22Rv1 (cell line): ENCODE data around the gene SPDYE16.
"Not testable (repeated sequence)": the region's sequence is repeated elsewhere in the genome, so short reads cannot be mapped to it uniquely, and the experiment has no call there.

ENCODE experiments used
- H3K27ac ChIP-seq: fragments of 450-650 bp; 2 replicates; pipeline ENCODE4 v1.5.1; 2017
- CTCF ChIP-seq: fragments of 450-650 bp; IDR thresholded peaks from 2 replicates; pipeline ENCODE4 v1.5.1; 2017; ENCODE audit warnings: mild to moderate bottlenecking
- ZFX ChIP-seq: fragments of 450-650 bp; IDR thresholded peaks from 2 replicates; pipeline ENCODE4 v1.6.1; 2017; ENCODE audit warnings: antibody characterized with exemption, borderline replicate concordance

Gene SPDYE16

GRCh38 chr7:76509931-76510877 lies 32.9 kb downstream of the SPDYE16 start, which contains the start of gene UPK3B:
UPK3B (plus strand) TSS chr7:76510552; CDS start chr7:76510653, 101 bp downstream.
- TF ChIP-seq CTCF = no peak
- TF ChIP-seq ZFX = no peak
- H3K27ac ChIP-seq = no peak within 1 kb of the TSS

GRCh38 chr7:76507723-76508406 lies 35.2 kb downstream of the SPDYE16 start:
- H3K27ac ChIP-seq = no peak overlapping the region
- no peak for TF ChIP-seq CTCF
- no peak for TF ChIP-seq ZFX

GRCh38 chr7:76506643-76507042 lies 36.5 kb downstream of the SPDYE16 start:
- H3K27ac ChIP-seq = not testable (repeated sequence)

GRCh38 chr7:76506081-76506440 lies 37.0 kb downstream of the SPDYE16 start:
- no peak for TF ChIP-seq CTCF
- TF ChIP-seq ZFX = no peak

GRCh38 chr7:76505168-76506080 lies 37.7 kb downstream of the SPDYE16 start:
- TF ChIP-seq CTCF (no peak), ZFX (no peak)
- H3K27ac ChIP-seq = no peak overlapping the region

More at GRCh38 chr7:76506081-76506440, 37.0 kb downstream of the SPDYE16 start:
- H3K27ac ChIP-seq = no peak overlapping the region

GRCh38 chr7:76504351-76505167 lies 38.5 kb downstream of the SPDYE16 start:
- H3K27ac ChIP-seq = not testable (repeated sequence)

GRCh38 chr7:76503244-76503643 lies 39.9 kb downstream of the SPDYE16 start:
- H3K27ac ChIP-seq = not testable (repeated sequence)

- not testable (repeated sequence) for H3K27ac ChIP-seq
Observed at GRCh38 chr7:76502836-76503235, 40.3 kb downstream of the SPDYE16 start.

GRCh38 chr7:76502224-76502623 lies 40.9 kb downstream of the SPDYE16 start:
- not testable (repeated sequence) for H3K27ac ChIP-seq

GRCh38 chr7:76499924-76500241 lies 43.2 kb downstream of the SPDYE16 start:
- H3K27ac ChIP-seq = not testable (repeated sequence)

GRCh38 chr7:76499201-76499923 lies 43.7 kb downstream of the SPDYE16 start:
- H3K27ac ChIP-seq = not testable (repeated sequence)

GRCh38 chr7:76498583-76499200 lies 44.4 kb downstream of the SPDYE16 start:
- H3K27ac ChIP-seq = not testable (repeated sequence)

- H3K27ac ChIP-seq = not testable (repeated sequence)
Observed at GRCh38 chr7:76497918-76498582, 45.0 kb downstream of the SPDYE16 start.
